ENCODE measurements around the gene ZC2HC1B. TPM values are rescaled to one million over a fixed set of nuclear protein-coding genes. Genes with fewer than 3 reads are reported as not detected.

The ZC2HC1B gene
- total RNA-seq, 6 experiments from 2014 or later, result not detected

DNA sequence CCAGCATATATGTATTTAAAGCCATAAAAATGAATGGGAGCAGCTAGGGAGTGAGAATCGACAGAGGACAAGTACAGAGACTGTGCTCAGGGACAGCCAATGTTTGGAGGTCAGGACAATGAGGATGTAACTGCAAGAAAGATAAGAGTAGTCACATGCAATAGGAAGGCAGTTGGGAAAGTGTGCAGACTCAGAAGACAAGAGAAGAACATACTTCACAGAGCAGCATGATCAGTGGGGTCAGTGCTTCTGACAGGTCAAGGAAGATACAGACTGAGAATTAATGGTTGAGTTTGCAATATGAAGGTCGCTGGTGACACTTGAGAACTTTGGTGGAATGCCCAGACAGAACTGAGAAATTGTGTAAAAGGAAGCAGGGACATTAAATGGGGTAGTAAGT is 118.7 kb downstream of the ZC2HC1B start:
- no peak for DNase-seq
- H3K36me3 Mint-ChIP-seq (ENCODE audit: low read depth), result no peaks in the 10 kb centered on the region
- TF ChIP-seq, protein P1, sequence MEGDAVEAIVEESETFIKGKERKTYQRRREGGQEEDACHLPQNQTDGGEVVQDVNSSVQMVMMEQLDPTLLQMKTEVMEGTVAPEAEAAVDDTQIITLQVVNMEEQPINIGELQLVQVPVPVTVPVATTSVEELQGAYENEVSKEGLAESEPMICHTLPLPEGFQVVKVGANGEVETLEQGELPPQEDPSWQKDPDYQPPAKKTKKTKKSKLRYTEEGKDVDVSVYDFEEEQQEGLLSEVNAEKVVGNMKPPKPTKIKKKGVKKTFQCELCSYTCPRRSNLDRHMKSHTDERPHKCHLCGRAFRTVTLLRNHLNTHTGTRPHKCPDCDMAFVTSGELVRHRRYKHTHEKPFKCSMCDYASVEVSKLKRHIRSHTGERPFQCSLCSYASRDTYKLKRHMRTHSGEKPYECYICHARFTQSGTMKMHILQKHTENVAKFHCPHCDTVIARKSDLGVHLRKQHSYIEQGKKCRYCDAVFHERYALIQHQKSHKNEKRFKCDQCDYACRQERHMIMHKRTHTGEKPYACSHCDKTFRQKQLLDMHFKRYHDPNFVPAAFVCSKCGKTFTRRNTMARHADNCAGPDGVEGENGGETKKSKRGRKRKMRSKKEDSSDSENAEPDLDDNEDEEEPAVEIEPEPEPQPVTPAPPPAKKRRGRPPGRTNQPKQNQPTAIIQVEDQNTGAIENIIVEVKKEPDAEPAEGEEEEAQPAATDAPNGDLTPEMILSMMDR (IDR thresholded peaks at IDR 0.05), result no peak
- no peak overlapping the region for H3K4me3 Mint-ChIP-seq
- no peaks in the 10 kb centered on the region for H3K9me3 Mint-ChIP-seq
- peaks cover 2% of the 10 kb centered on the region; the same call in 1 of the 2 replicates for H3K27me3 Mint-ChIP-seq (ENCODE audit: insufficient read depth)
- no peaks in the 10 kb centered on the region for H3K4me1 Mint-ChIP-seq (ENCODE audit: low read depth)
- no peak overlapping the region for H3K27ac Mint-ChIP-seq

DNA sequence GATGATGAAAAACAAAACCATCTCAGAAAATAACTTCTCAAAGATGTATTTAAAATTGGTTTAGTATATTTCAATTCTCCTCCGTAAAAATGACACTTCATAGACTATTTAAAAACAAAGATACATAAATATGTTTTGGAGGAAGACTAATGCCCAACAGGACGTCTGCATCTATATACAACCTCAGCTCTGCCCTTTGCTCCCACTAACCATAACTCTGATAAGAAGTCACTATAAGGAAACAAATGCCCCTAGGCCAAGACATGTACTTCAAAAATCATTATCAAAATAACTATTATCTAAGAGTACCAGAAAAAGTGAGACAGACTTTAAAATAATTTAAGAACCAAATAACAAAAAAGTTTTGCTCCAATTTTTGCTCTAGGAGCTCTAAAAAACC is 120.4 kb downstream of the ZC2HC1B start:
- H3K4me3 Mint-ChIP-seq, result no peak overlapping the region
- no peaks in the 10 kb centered on the region for H3K9me3 Mint-ChIP-seq
- H3K27ac Mint-ChIP-seq, result no peak overlapping the region
- peaks cover 2% of the 10 kb centered on the region; the same call in 1 of the 2 replicates for H3K27me3 Mint-ChIP-seq (ENCODE audit: insufficient read depth)
- TF ChIP-seq, protein P1 (IDR thresholded peaks at IDR 0.05), result no peak
- H3K36me3 Mint-ChIP-seq (ENCODE audit: low read depth), result peaks cover 8% of the 10 kb centered on the region; the same call in 1 of the 2 replicates
- DNase-seq, result no peak
- no peaks in the 10 kb centered on the region for H3K4me1 Mint-ChIP-seq (ENCODE audit: low read depth)

DNA sequence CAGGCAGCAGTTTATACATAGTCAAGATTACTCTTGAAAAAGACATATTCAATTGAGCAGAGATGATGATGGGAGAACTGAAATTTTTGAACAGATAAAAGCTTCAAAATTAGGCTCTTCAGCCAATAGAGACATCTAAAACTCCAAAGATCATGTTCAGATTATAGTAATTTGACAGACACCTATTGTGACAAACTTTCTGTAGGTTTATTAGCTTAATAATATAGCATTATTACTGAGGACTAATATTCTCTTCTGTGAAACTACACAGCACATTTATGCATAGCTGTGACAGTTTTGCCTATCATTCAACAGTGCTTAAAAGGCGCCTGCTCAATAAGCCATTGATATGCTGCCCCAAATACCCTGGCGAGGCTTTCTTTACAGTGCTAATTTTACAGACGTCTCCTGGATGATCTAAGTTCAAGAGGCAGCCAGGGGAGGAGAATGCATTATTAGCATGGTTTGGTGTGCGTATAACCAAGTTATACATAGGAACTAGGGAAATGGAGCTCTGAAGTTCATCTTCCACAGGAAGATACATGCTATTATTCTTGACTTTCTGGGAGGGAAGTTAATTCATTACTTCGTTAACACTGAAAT is 122.3 kb downstream of the ZC2HC1B start:
- TF ChIP-seq, protein P1 (IDR thresholded peaks at IDR 0.05), result no peak
- peaks cover 9% of the 10 kb centered on the region; the same call in 1 of the 2 replicates for H3K36me3 Mint-ChIP-seq (ENCODE audit: low read depth)
- no peak overlapping the region for H3K27ac Mint-ChIP-seq
- DNase-seq, result no peak
- peaks cover 2% of the 10 kb centered on the region; the same call in 1 of the 2 replicates for H3K27me3 Mint-ChIP-seq (ENCODE audit: insufficient read depth)
- no peak overlapping the region for H3K4me3 Mint-ChIP-seq
- no peaks in the 10 kb centered on the region for H3K4me1 Mint-ChIP-seq (ENCODE audit: low read depth)
- no peaks in the 10 kb centered on the region for H3K9me3 Mint-ChIP-seq

Other genes with a start within 250 kb of the ZC2HC1B start
- 10 to 100 TPM; 66.7 to 92.7 (median 84.1) TPM for gene PHACTR2, start 186.5 kb upstream of the ZC2HC1B start, total RNA-seq (2021; fragmentation: NEBNext Ultra II Directional; extraction: Animal tissue kit (Norgen Biotek cat#: 25700))
- gene LTV1, start 21.1 kb upstream of the ZC2HC1B start, total RNA-seq (2021; fragmentation: NEBNext Ultra II Directional; extraction: Animal tissue kit (Norgen Biotek cat#: 25700)), result 10 to 100 TPM; 28.8 to 35.0 (median 33.6) TPM
- 10 to 100 TPM; 22.5 to 28.8 (median 26.2) TPM for gene PLAGL1, start 143.8 kb downstream of the ZC2HC1B start, total RNA-seq (2021; fragmentation: NEBNext Ultra II Directional; extraction: Animal tissue kit (Norgen Biotek cat#: 25700))
- gene SF3B5, start 231.1 kb downstream of the ZC2HC1B start, total RNA-seq (2021; fragmentation: NEBNext Ultra II Directional; extraction: Animal tissue kit (Norgen Biotek cat#: 25700)), result 100 to 1,000 TPM; 172 to 189 (median 177) TPM